ENCODE measurements around the gene AFF3. TPM values are rescaled to one million over a fixed set of nuclear protein-coding genes. Genes with fewer than 3 reads are reported as not detected.

Gene AFF3
- total RNA-seq, 1 experiment from 2014 or later = 0.22 TPM

DNA sequence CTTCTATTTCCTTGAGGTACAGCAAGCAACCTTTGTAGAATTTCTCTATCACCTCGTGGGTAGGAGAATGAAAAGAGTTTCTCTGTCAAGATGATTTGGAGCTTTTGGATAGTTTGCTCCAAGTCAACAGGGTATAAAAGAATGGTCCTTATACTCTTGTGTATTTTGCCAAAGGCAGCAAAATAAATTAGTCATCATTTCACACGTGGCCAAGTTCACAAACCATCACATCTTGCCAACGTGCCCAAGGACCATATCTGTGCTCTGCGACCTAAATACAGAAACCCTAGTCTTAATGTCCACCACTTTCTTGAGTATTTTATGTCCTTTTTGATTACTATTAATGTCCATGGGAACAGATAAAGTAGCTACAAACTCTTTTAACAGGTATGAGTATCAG, 262.9 kb downstream of the AFF3 start:
- no peak overlapping the region for H3K14ac ChIP-seq (ENCODE audit: insufficient read depth, low read length)
- no peaks in the 10 kb centered on the region; the same call in none of the 2 replicates for H3K27me3 Mint-ChIP-seq (ENCODE audit: low read depth)
- no peak overlapping the region for H2BK120ac ChIP-seq (ENCODE audit: low read depth, low read length, poor library complexity, severe bottlenecking)
- TF ChIP-seq, protein P1, sequence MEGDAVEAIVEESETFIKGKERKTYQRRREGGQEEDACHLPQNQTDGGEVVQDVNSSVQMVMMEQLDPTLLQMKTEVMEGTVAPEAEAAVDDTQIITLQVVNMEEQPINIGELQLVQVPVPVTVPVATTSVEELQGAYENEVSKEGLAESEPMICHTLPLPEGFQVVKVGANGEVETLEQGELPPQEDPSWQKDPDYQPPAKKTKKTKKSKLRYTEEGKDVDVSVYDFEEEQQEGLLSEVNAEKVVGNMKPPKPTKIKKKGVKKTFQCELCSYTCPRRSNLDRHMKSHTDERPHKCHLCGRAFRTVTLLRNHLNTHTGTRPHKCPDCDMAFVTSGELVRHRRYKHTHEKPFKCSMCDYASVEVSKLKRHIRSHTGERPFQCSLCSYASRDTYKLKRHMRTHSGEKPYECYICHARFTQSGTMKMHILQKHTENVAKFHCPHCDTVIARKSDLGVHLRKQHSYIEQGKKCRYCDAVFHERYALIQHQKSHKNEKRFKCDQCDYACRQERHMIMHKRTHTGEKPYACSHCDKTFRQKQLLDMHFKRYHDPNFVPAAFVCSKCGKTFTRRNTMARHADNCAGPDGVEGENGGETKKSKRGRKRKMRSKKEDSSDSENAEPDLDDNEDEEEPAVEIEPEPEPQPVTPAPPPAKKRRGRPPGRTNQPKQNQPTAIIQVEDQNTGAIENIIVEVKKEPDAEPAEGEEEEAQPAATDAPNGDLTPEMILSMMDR (conservative IDR thresholded peaks at IDR 0.05) = no peak
- H3K27ac ChIP-seq (ENCODE audit: insufficient read length, low read depth, low read length) = no peak overlapping the region
- H3K9me3 Mint-ChIP-seq = no peaks in the 10 kb centered on the region
- no peak overlapping the region for H3T11ph ChIP-seq (ENCODE audit: low read length)
- H3K4me1 ChIP-seq (ENCODE audit: insufficient read depth, low read length) = no peaks in the 10 kb centered on the region
- no peak overlapping the region for H3K18ac ChIP-seq (ENCODE audit: insufficient read length, low read depth, low read length)
- H3K4me2 ChIP-seq (ENCODE audit: insufficient read depth, insufficient read length, low read length) = no peak overlapping the region
- H3K27me3 ChIP-seq (ENCODE audit: insufficient read depth, low read length) = no peaks in the 10 kb centered on the region
- H3K79me2 ChIP-seq (ENCODE audit: insufficient read depth, low read length) = no peaks in the 10 kb centered on the region
- H3K4ac ChIP-seq (ENCODE audit: low read depth, low read length) = no peak overlapping the region
- no peaks in the 10 kb centered on the region for H4K20me1 ChIP-seq (ENCODE audit: control insufficient read depth, insufficient read depth, insufficient read length)
- no peak overlapping the region for H2BK5ac ChIP-seq (ENCODE audit: insufficient read length, low read length)
- WGBS (ENCODE audit: extremely low coverage, insufficient read length, low lambda C conversion rate) = no CpG with 5 or more reads among the region's 4 CpGs
- no peak overlapping the region for H4K8ac ChIP-seq (replicated peaks; ENCODE audit: insufficient read length, low read depth, low read length)
- no peak overlapping the region for H3K9ac ChIP-seq (ENCODE audit: extremely low read depth, insufficient read length, low read length)
- H2BK12ac ChIP-seq (ENCODE audit: insufficient read length, low read depth, low read length) = no peak overlapping the region
- no peak overlapping the region for H2BK15ac ChIP-seq (ENCODE audit: low read depth, low read length)
- no peak overlapping the region for H2AFZ ChIP-seq (ENCODE audit: low read length)
- no peak overlapping the region for H3K56ac ChIP-seq (ENCODE audit: insufficient read length, low read depth, low read length)
- no peak overlapping the region for H3K4me3 Mint-ChIP-seq
- DNase-seq = no peak
- no peak overlapping the region for H3K23ac ChIP-seq (ENCODE audit: insufficient read length, low read depth, low read length)
- no peaks in the 10 kb centered on the region for H3K9me3 ChIP-seq (ENCODE audit: control insufficient read depth, low read depth, low read length)
- no peaks in the 10 kb centered on the region for H3K79me1 ChIP-seq (ENCODE audit: insufficient read depth, low read depth, low read length, poor library complexity, severe bottlenecking)
- H3K4me1 Mint-ChIP-seq = peaks cover 0 to 9% of the 10 kb centered on the region in 2 experiments; a peak in 3 of 4 replicates
- H2BK20ac ChIP-seq (ENCODE audit: low read depth, low read length, poor library complexity, severe bottlenecking) = no peak overlapping the region
- H2AK5ac ChIP-seq (ENCODE audit: insufficient read length, low read length) = no peak overlapping the region
- no peaks in the 10 kb centered on the region for H3K36me3 Mint-ChIP-seq (ENCODE audit: insufficient read depth in 1 of 3, low read depth in 3 of 3)
- H4K91ac ChIP-seq (ENCODE audit: insufficient read length, low read depth, low read length) = no peak overlapping the region
- no peak overlapping the region for H3K27ac Mint-ChIP-seq
- no peaks in the 10 kb centered on the region for H3K23me2 ChIP-seq (ENCODE audit: insufficient read length, low read depth, low read length, poor library complexity, severe bottlenecking)
- H4K5ac ChIP-seq (ENCODE audit: insufficient read length, low read depth, low read length) = no peak overlapping the region
